ENCODE data around the gene AQP10. TPM values are rescaled to one million over a fixed set of nuclear protein-coding genes. Genes with fewer than 3 reads are reported as not detected.
"Not testable (repeated sequence)": the region's sequence is repeated elsewhere in the genome, so short reads cannot be mapped to it uniquely, and the experiment has no call there.

The AQP10 gene
- total RNA-seq, 1 experiment from 2014 or later: 0.50 TPM

GRCh38 chr1:154272999-154273563 is 47.8 kb upstream of the AQP10 start:
- intact Hi-C loops (cut with micrococcal nuclease; ENCODE audit: unreplicated experiment): loop anchor here (1.0 to 10.0 kb wide), 6 partner anchors 36 to 832 kb away; no protein-coding TSS in a partner anchor
- ChIA-PET CTCF (interaction anchor here (1.0 to 3.1 kb wide), 2 partner anchors 48 to 61 kb away, joined by 3 to 21 read pairs; partner anchors contain the start of gene AQP10), POLR2A (interaction anchor here (0.5 to 0.6 kb wide), 2 partner anchors 176 to 472 kb away, joined by 3 to 6 read pairs; no protein-coding TSS in a partner anchor)
- no peak for DNase-seq
- H3K4me1 ChIP-seq: no peaks in the 10 kb centered on the region
- H3K4me3 ChIP-seq (ENCODE audit: low read depth, low read length): peak overlapping the region; percentile 54
- H3K4me1 Mint-ChIP-seq (ENCODE audit: low read depth, unreplicated experiment): peaks cover 22% of the 10 kb centered on the region
- H3K36me3 Mint-ChIP-seq (ENCODE audit: insufficient read depth, unreplicated experiment): peaks cover 72% of the 10 kb centered on the region
- H3K27ac Mint-ChIP-seq (ENCODE audit: unreplicated experiment): peak overlapping the region; percentile 98
- H3K27me3 Mint-ChIP-seq (ENCODE audit: insufficient read depth, unreplicated experiment): no peaks in the 10 kb centered on the region
- no peak for TF ChIP-seq CTCF (IDR thresholded peaks at IDR 0.05; ENCODE audit: insufficient read depth in 1 of 2, low read depth in 1 of 2, low read length in 1 of 2, severe bottlenecking in 1 of 2, unreplicated experiment in 1 of 2)
- no peaks in the 10 kb centered on the region for H3K9me3 ChIP-seq
- H3K9me3 Mint-ChIP-seq (ENCODE audit: unreplicated experiment): no peaks in the 10 kb centered on the region
- TSS peak; percentile 72 for BruUV-seq (replicated peaks)
- H3K27me3 ChIP-seq (replicated peaks; ENCODE audit: control insufficient read depth, insufficient read depth, low read length): no peaks in the 10 kb centered on the region
- peak overlapping the region; percentile 88 for H3K4me3 Mint-ChIP-seq (ENCODE audit: unreplicated experiment)
- no peaks in the 10 kb centered on the region; the same call in 1 of the 2 replicates for H3K36me3 ChIP-seq (ENCODE audit: control insufficient read depth, insufficient read depth, low read length)

- Histone ChIP-seq H3K36me3 (ENCODE audit: control insufficient read depth, insufficient read depth, low read length) (no peaks in the 10 kb centered on the region), H3K9me3 (no peaks in the 10 kb centered on the region), H3K4me3 (ENCODE audit: low read depth, low read length) (no peak overlapping the region), H3K27me3 (replicated peaks; ENCODE audit: control insufficient read depth, insufficient read depth, low read length) (no peaks in the 10 kb centered on the region), H3K4me1 (no peaks in the 10 kb centered on the region)
- no peaks in the 10 kb centered on the region for H3K27me3 Mint-ChIP-seq (ENCODE audit: insufficient read depth, unreplicated experiment)
- peaks cover 38% of the 10 kb centered on the region for H3K36me3 Mint-ChIP-seq (ENCODE audit: insufficient read depth, unreplicated experiment)
- H3K9me3 Mint-ChIP-seq (ENCODE audit: unreplicated experiment): no peaks in the 10 kb centered on the region
- peaks cover 5% of the 10 kb centered on the region for H3K4me1 Mint-ChIP-seq (ENCODE audit: low read depth, unreplicated experiment)
- intact Hi-C loops (cut with micrococcal nuclease; ENCODE audit: unreplicated experiment): loop anchor here (10.0 kb wide), 1 partner anchor 828 kb away; no protein-coding TSS in a partner anchor
- no peak overlapping the region for H3K27ac Mint-ChIP-seq (ENCODE audit: unreplicated experiment)
- DNase-seq: peak; percentile 36 to 44
- no TSS peak for BruUV-seq (replicated peaks)
- POLR2A ChIA-PET: interaction anchor here (0.6 kb wide), 1 partner anchor 122 kb away, joined by 4 read pairs; the partner anchor contains the start of gene NUP210L
- CTCF ChIA-PET: interaction anchor here (1.2 to 2.0 kb wide), 2 partner anchors 59 to 140 kb away, joined by 4 to 16 read pairs; no protein-coding TSS in a partner anchor
- H3K4me3 Mint-ChIP-seq (ENCODE audit: unreplicated experiment): no peak overlapping the region
- peak; percentile 34 to 38 for TF ChIP-seq CTCF (IDR thresholded peaks at IDR 0.05; ENCODE audit: insufficient read depth in 1 of 2, low read depth in 1 of 2, low read length in 1 of 2, severe bottlenecking in 1 of 2, unreplicated experiment in 1 of 2)
Observed at GRCh38 chr1:154276797-154277196, 44.1 kb upstream of the AQP10 start.

- intact Hi-C loops (cut with micrococcal nuclease; ENCODE audit: unreplicated experiment): not testable (repeated sequence)
Observed at GRCh38 chr1:154287591-154287990, 33.3 kb upstream of the AQP10 start.

More at GRCh38 chr1:154287591-154287990, 33.3 kb upstream of the AQP10 start:
- H3K9me3 ChIP-seq; H3K27me3 Mint-ChIP-seq (ENCODE audit: insufficient read depth, unreplicated experiment); H3K36me3 ChIP-seq (ENCODE audit: control insufficient read depth, insufficient read depth, low read length); CTCF ChIA-PET; DNase-seq; H3K4me1 ChIP-seq; POLR2A ChIA-PET; H3K27ac Mint-ChIP-seq (ENCODE audit: unreplicated experiment); H3K27me3 ChIP-seq (replicated peaks; ENCODE audit: control insufficient read depth, insufficient read depth, low read length); H3K4me1 Mint-ChIP-seq (ENCODE audit: low read depth, unreplicated experiment); H3K4me3 ChIP-seq (ENCODE audit: low read depth, low read length); H3K36me3 Mint-ChIP-seq (ENCODE audit: insufficient read depth, unreplicated experiment); H3K9me3 Mint-ChIP-seq (ENCODE audit: unreplicated experiment); H3K4me3 Mint-ChIP-seq (ENCODE audit: unreplicated experiment); BruUV-seq (replicated peaks): not testable (repeated sequence)

All from Caco-2 (cell line).